Thyroid gland (tissue), 4 donors: ENCODE measurements around the gene BPIFB4. TPM values are rescaled to one million over a fixed set of nuclear protein-coding genes. Genes with fewer than 3 reads are reported as not detected.
"Not testable (repeated sequence)": the region's sequence is repeated elsewhere in the genome, so short reads cannot be mapped to it uniquely, and the experiment has no call there.

Experiments
- DNase-seq, 2 donors: peaks; one replicate each; pipeline ENCODE4 v3.0.0-alpha.2; 2019
- H3K27ac ChIP-seq, 3 donors: fragments of 200-600 bp; sonication (generic); 1 replicate in 2 of 3; 2 replicates in 1 of 3; pipeline ENCODE4 v1.5.1; 2016 to 2019; ENCODE audit warnings: mild to moderate bottlenecking in 1 of 3, moderate library complexity in 1 of 3
- H3K27me3 ChIP-seq: fragments of 200-600 bp; sonication (generic); one replicate; pipeline ENCODE4 v1.5.1; 2019
- H3K36me3 ChIP-seq, 2 donors: fragments of 200-600 bp; sonication (generic); one replicate each; pipeline ENCODE4 v1.5.1; 2016 to 2019
- H3K4me1 ChIP-seq, 2 donors: fragments of 200-600 bp; sonication (generic); one replicate each; pipeline ENCODE4 v1.5.1; 2017 to 2019
- H3K4me3 ChIP-seq, 3 donors: fragments of 200-600 bp; sonication (generic); replicated peaks in 1 of 3; 1 replicate in 2 of 3; 2 replicates in 1 of 3; pipeline ENCODE4 v1.5.1; 2016; ENCODE audit warnings: mild to moderate bottlenecking in 1 of 3
- H3K9me3 ChIP-seq: fragments of 200-600 bp; sonication (generic); one replicate; pipeline ENCODE4 v1.5.1; 2017
- POLR2A ChIP-seq, 2 donors: fragments of 450-650 bp; IDR thresholded peaks; one replicate each; pipeline ENCODE4 v1.6.1; 2017; ENCODE audit warnings: antibody characterized with exemption in 2 of 2, mild to moderate bottlenecking in 2 of 2, moderate library complexity in 1 of 2
- WGBS, 2 donors: methylation state at CpG; one replicate each; pipeline ENCODE4 v1.1.5; 2017; 5-methylcytosine and 5-hydroxymethylcytosine counted together
- intact Hi-C: fragments of 100-400 bp; cut with DNase I; formaldehyde crosslinking; loops from one replicate; pipeline ENCODE4 v1.15.1; 2023
- total RNA-seq, 4 donors: library from RNA; depleted of rRNA; stranded (reverse); fragments of >200 nt; gene quantifications; one replicate each; pipeline ENCODE4 v1.2.3, GENCODE V29; 2016
- TF ChIP-seq, protein P1 (sequence below), 6 experiments: fragments of 200-600 bp in 3 of 6; fragments of 450-650 bp in 3 of 6; sonication (generic) in 3 of 6; IDR thresholded peaks; one replicate each; pipeline ENCODE4 v1.5.1; 2016 to 2019; ENCODE audit warnings: antibody characterized with exemption in 6 of 6, mild to moderate bottlenecking in 2 of 6, inconsistent platforms in 1 of 6, moderate library complexity in 1 of 6

BPIFB4 gene
- total RNA-seq, 4 donors from 2014 or later, result not detected

DNA sequence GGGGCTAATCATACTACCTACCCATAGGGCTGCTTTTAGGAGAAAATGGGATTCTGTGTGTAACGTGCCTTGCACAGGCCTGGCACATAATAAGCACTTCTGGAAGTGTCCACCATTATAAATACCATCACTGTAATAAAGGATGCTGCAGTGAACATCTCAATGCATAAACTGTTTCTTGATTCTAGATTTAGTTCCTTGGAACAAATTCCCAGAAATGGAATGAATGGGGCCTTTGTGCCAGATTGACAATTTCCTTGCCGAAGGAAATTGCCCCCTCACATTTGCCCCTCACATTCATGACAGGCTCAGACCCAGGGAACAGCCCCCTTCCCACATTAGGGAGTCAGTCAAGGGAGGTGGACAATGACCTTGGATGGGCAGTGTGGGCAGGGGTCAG, 29.2 kb downstream of the BPIFB4 start:
- 68 to 73% methylated on average over 2 of the region's 2 CpGs for WGBS, 2 donors
- no peak overlapping the region for H3K27ac ChIP-seq
- intact Hi-C loops, result no loop called here
- no peaks in the 10 kb centered on the region for H3K27me3 ChIP-seq
- no peak for DNase-seq
- no peaks in the 10 kb centered on the region for H3K4me1 ChIP-seq
- H3K4me3 ChIP-seq, result no peak overlapping the region
- H3K36me3 ChIP-seq, result no peaks in the 10 kb centered on the region
- TF ChIP-seq, protein P1, sequence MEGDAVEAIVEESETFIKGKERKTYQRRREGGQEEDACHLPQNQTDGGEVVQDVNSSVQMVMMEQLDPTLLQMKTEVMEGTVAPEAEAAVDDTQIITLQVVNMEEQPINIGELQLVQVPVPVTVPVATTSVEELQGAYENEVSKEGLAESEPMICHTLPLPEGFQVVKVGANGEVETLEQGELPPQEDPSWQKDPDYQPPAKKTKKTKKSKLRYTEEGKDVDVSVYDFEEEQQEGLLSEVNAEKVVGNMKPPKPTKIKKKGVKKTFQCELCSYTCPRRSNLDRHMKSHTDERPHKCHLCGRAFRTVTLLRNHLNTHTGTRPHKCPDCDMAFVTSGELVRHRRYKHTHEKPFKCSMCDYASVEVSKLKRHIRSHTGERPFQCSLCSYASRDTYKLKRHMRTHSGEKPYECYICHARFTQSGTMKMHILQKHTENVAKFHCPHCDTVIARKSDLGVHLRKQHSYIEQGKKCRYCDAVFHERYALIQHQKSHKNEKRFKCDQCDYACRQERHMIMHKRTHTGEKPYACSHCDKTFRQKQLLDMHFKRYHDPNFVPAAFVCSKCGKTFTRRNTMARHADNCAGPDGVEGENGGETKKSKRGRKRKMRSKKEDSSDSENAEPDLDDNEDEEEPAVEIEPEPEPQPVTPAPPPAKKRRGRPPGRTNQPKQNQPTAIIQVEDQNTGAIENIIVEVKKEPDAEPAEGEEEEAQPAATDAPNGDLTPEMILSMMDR (IDR thresholded peaks at IDR 0.05), result no peak
- TF ChIP-seq POLR2A (IDR thresholded peaks at IDR 0.05), result no peak
- H3K9me3 ChIP-seq, result no peaks in the 10 kb centered on the region

DNA sequence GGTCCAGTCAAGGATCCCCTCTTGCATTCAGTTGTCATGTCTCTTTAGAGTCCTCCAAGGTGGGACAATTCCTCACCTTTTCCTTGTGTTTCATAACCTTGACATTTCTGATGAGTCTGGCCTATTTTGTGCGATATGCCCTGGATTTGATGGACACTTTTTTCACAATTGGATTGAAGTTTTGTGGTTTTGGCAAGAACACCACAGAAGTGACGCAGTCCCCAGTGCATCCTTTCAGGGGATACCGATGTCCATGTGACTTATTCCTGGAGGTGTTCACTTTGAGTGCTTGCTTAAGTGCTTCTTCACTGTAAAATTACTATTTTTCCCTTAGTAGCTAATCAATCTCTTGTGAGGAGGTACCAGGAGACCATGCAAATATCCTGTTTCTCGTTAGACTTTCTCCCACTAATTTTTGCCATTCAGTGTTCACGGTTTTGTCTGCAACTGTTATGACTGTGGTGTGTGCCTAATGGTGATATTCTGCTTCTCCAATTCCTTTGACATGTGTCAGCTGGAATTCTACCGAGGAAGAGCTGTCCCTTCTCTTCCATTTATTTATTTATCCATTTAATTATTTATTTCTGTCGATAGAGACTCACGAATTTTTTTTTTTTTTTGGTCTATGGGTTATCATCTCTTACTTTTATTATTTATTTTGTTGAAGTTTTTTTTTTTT, 30.8 kb downstream of the BPIFB4 start:
- 89 to 92% methylated on average over 8 of the region's 8 CpGs for WGBS, 2 donors
- H3K36me3 ChIP-seq, result no peaks in the 10 kb centered on the region
- no peak overlapping the region for H3K4me3 ChIP-seq
- H3K27ac ChIP-seq, result no peak overlapping the region
- DNase-seq, result no peak
- intact Hi-C loops, result no loop called here
- TF ChIP-seq, protein P1 (IDR thresholded peaks at IDR 0.05), result no peak
- TF ChIP-seq POLR2A (IDR thresholded peaks at IDR 0.05), result no peak
- no peaks in the 10 kb centered on the region for H3K9me3 ChIP-seq
- H3K4me1 ChIP-seq, result no peaks in the 10 kb centered on the region
- H3K27me3 ChIP-seq, result no peaks in the 10 kb centered on the region

DNA sequence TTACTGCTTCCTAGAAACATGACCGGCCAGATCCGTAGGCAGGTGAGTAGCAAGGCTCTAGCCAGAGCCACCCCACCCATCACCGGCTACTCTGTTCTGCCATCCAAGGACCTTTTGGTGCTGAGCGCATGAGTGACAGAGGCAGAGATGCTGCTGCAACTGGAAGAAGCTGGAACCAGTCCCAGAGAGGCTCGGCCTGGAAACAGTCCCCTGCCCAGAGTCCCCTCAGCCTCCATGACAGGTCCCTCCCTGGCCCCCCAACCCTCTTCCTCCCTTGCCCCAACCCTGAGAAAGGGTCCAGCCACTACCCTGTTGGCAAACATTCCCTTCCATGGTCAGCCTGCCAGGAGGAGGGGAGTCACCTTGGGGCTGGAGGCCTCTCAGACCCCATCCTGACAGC, 31.9 kb downstream of the BPIFB4 start:
- Histone ChIP-seq H3K27ac (no peak overlapping the region), H3K27me3 (no peaks in the 10 kb centered on the region), H3K9me3 (no peaks in the 10 kb centered on the region), H3K36me3 (no peaks in the 10 kb centered on the region), H3K4me3 (no peak overlapping the region), H3K4me1 (no peaks in the 10 kb centered on the region)
- no peak for DNase-seq
- no peak for TF ChIP-seq POLR2A (IDR thresholded peaks at IDR 0.05)
- TF ChIP-seq, protein P1 (IDR thresholded peaks at IDR 0.05), result no peak
- WGBS, 2 donors, result 92 to 100% methylated on average over 2 to 3 of the region's 5 CpGs
- intact Hi-C loops, result no loop called here

GRCh38 chr20:33112547-33113386, 33.3 kb downstream of the BPIFB4 start:
- no peak overlapping the region for H3K4me3 ChIP-seq
- no peaks in the 10 kb centered on the region for H3K36me3 ChIP-seq
- H3K4me1 ChIP-seq, result no peaks in the 10 kb centered on the region
- intact Hi-C loops, result no loop called here
- no peak for DNase-seq
- no peaks in the 10 kb centered on the region for H3K27me3 ChIP-seq
- no peak for TF ChIP-seq POLR2A (IDR thresholded peaks at IDR 0.05)
- TF ChIP-seq, protein P1 (IDR thresholded peaks at IDR 0.05), result no peak
- H3K27ac ChIP-seq, result no peak overlapping the region
- no peaks in the 10 kb centered on the region for H3K9me3 ChIP-seq
- WGBS, 2 donors, result 85% methylated on average over 7 of the region's 7 CpGs

GRCh38 chr20:33113387-33113908, 34.0 kb downstream of the BPIFB4 start:
- Histone ChIP-seq H3K36me3 (no peaks in the 10 kb centered on the region), H3K4me1 (no peaks in the 10 kb centered on the region)
- 75 to 77% methylated on average over 6 of the region's 6 CpGs for WGBS, 2 donors

GRCh38 chr20:33115501-33115900, 36.1 kb downstream of the BPIFB4 start:
- H3K36me3 ChIP-seq, H3K9me3 ChIP-seq, H3K27me3 ChIP-seq, H3K27ac ChIP-seq, H3K4me3 ChIP-seq, DNase-seq, H3K4me1 ChIP-seq, intact Hi-C loops: not testable (repeated sequence)
- WGBS, 2 donors, result 98% methylated on average over 20 of the region's 34 CpGs; no CpG with 5 or more reads in 1 of the 2 donors

More at GRCh38 chr20:33113387-33113908, 34.0 kb downstream of the BPIFB4 start:
- no peaks in the 10 kb centered on the region for H3K27me3 ChIP-seq
- H3K4me3 ChIP-seq, result no peak overlapping the region
- intact Hi-C loops, result no loop called here
- no peak overlapping the region for H3K27ac ChIP-seq
- no peaks in the 10 kb centered on the region for H3K9me3 ChIP-seq
- TF ChIP-seq POLR2A (IDR thresholded peaks at IDR 0.05), result no peak
- TF ChIP-seq, protein P1 (IDR thresholded peaks at IDR 0.05), result no peak
- no peak for DNase-seq
